ENCODE measurements around the gene GTF2IRD1.

Gene GTF2IRD1

GRCh38 chr7:74581916-74582440 lies 128.3 kb downstream of the GTF2IRD1 start:
- peak; percentile 89 for DNase-seq (ENCODE audit: low read depth)
- TF ChIP-seq CTCF (IDR thresholded peaks at IDR 0.05; ENCODE audit: insufficient read depth, low read depth, low read length, missing control alignments): no peak

GRCh38 chr7:74582447-74583039 lies 128.8 kb downstream of the GTF2IRD1 start:
- TF ChIP-seq CTCF (IDR thresholded peaks at IDR 0.05; ENCODE audit: insufficient read depth, low read depth, low read length, missing control alignments): no peak
- H3K4me3 ChIP-seq (ENCODE audit: low read length): no peak overlapping the region
- no peak for DNase-seq (ENCODE audit: low read depth)

More at GRCh38 chr7:74581916-74582440, 128.3 kb downstream of the GTF2IRD1 start:
- no peak overlapping the region for H3K4me3 ChIP-seq (ENCODE audit: low read length)

GRCh38 chr7:74583630-74584029 lies 129.9 kb downstream of the GTF2IRD1 start:
- no peak overlapping the region for H3K4me3 ChIP-seq (ENCODE audit: low read length)
- no peak for TF ChIP-seq CTCF (IDR thresholded peaks at IDR 0.05; ENCODE audit: insufficient read depth, low read depth, low read length, missing control alignments)
- peak; percentile 94 for DNase-seq (ENCODE audit: low read depth)

GRCh38 chr7:74584160-74584954 lies 130.7 kb downstream of the GTF2IRD1 start:
- no peak overlapping the region for H3K4me3 ChIP-seq (ENCODE audit: low read length)
- no peak for DNase-seq (ENCODE audit: low read depth)
- TF ChIP-seq CTCF (IDR thresholded peaks at IDR 0.05; ENCODE audit: insufficient read depth, low read depth, low read length, missing control alignments): no peak

- no peak for DNase-seq (ENCODE audit: low read depth)
- no peak overlapping the region for H3K4me3 ChIP-seq (ENCODE audit: low read length)
These were observed 132.1 kb downstream of the GTF2IRD1 start for GRCh38 chr7:74585844-74586243.

More at GRCh38 chr7:74585844-74586243, 132.1 kb downstream of the GTF2IRD1 start:
- no peak for TF ChIP-seq CTCF (IDR thresholded peaks at IDR 0.05; ENCODE audit: insufficient read depth, low read depth, low read length, missing control alignments)

Measured in epithelial cell of esophagus (primary cell).